Nucleus accumbens (tissue), 56 donors: ENCODE results near the gene VWA7.

Experiments used
- DNase-seq, 56 donors: peaks; one replicate each; lab custom pipeline; 2025; lab: John Stamatoyannopoulos, UW

Gene VWA7

DNA sequence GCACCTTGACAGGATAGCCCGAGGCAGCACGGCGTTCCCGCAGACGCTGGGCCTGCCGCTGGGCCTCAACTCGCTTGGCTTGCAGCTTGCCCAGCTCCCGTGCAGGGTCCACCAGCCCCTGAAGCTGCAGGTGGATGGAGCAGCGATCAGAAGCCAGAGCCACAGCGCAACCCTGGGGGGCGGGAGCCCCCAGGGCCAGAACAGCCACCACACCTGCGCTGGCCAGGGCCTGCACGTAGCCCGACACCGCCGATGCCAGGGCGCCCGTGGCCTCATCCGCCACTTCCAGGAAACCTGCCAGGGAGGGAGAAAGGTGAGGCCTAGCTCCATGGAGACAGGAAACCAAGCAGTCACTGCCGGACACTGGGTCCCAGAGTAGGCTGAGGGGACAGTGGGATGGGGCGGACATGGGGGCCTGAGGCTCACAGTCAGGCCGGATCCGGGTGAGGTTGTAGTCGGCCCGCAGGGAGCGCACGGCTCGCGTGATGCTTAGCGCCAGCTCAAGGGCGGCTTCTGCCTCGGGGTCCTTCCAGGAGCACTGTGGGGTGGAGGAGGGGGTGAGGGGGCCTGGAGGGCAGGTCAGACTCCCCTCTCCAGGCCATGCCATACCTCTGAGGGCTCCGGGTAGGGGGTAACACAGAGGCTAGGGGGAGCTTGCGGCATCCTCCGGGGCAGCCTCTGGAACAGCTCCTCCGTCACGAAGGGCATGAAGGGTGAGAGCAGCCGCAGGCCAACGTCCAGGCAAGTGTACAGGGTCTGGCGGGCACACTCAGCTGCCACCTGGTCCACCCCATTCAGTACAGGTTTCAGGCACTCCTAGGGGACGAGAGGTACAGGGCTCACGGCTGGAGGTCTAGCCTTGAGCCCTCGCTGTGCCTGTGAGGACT, 2.1 kb upstream of the VWA7 start:
- DNase-seq, result no peak

DNA sequence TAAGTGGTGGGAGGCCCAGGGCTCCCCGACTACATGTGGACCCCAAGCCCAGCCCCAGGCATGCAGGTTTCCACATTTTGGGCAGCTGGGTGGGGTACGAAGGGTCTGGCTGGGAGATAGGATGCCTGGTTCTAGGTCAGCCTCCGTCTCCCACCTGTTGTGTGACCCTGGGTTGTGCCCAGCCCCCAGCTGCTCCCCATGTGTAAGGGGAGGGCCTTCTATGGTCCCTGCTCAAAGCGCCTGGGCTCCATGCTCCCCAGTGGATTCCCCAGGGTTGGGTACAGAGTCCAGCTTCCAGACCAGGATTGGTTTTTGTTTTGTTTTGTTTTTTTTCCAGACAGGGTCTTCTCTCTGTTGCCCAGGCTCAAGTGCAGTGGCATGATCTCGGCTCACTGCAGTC, 1.1 kb upstream of the VWA7 start:
- no peak for DNase-seq

DNA sequence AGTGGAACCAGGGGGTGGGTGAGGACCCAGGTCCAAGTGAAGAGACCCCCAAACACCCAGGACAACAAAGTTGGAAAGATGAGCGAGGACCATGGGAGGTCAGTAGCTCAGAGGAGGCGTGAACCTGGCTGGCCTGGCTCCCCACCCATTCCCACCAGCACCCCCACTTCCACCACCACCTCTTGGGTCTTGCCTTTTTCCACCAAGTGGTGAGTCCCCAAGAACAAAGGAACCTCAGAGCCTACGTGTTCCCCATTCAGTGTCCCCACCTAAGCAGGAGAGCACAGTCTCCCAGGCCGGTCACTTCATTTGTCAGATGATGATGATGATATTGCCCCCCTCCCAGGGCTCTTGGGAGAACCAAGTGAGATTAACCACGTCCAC, 531 bp upstream of the VWA7 start:
- DNase-seq, result no peak

DNA sequence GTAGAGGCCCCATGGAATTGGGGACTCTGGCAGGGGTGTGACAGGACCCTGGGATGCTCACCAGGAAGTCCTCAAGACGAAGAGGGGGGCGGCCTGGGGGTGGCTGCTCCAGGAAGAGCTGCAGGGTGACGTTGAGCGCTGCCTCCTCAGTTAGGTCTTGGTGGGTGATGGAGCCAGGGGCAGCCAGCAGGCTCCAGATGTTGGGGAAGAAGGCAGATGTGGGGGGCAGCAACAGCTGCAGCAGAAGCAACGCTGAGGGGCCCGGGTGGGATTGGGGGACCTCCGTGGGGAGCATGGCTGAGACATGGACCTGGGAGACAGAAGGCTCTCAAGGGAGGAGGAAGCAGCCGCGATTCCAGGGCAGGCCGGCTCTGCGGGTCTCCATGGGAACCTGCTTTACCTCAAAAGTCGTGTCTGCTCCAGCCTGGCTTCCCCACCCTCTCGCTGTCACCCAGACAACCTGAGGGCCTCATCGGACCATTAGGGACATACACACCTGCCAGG, 591 bp downstream of the VWA7 start:
- peak in 13 of 56 donors; percentile 13 to 81 (median 39) for DNase-seq

DNA sequence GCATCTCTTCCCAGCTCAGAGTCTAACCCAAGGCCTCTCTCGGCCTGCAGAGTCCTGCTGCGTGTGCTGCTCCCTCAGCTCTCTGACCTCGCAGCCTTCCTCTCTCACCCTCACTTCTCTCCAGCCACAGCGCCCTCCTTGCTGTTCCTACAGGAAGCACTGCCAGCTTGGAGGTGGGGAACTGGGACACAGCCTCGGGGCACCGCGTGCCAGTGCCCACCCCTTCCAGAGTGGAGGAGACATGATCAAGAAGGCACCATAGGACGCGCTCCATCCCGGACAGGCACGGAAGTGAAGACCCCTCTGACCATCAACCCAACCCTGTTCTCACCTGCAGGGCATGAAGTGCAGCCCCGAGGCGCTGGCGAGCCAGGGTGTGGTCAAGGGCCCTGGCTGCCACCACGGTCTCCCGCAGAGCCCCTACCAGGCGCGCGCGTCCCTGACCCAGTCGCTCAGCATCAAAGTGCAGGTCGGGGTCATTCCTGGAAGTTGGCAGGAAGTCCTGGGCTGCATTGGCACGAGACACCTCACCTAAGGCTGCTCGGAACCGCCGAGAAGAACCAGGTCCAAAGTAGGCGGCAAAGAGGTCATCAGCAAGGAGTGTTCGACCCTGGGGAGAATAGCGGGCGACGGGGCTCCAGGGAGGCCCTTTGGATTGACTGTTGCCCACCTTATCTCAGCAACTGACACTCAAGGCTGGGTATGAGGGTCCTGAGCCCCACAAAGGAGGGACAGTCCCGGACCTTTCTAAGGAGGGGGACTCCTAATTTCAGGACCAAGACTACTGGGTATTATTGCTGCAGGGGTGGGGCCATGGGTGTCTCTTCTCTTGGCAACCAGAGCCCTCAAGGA, 1.3 kb downstream of the VWA7 start:
- DNase-seq, result no peak

DNA sequence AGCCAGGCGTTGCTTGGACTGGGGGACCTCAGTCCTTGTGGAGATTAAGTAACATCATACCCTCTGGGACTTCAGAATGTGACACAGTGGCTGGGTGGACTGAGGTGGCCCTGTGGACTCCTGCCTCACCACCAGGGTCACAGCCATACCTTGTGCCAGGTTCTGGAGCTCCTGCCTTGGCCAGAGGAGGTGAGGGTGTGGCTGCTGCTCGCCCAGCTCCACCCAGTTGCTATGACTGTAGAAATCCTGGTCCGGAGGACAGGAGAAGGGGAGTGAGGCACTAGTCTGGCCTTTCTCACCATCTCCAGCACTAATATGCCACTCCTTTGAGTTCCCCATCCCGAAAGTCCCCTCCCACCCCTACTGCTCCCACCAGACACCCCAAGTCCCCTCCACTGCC, 1.9 kb downstream of the VWA7 start:
- DNase-seq, result no peak

DNA sequence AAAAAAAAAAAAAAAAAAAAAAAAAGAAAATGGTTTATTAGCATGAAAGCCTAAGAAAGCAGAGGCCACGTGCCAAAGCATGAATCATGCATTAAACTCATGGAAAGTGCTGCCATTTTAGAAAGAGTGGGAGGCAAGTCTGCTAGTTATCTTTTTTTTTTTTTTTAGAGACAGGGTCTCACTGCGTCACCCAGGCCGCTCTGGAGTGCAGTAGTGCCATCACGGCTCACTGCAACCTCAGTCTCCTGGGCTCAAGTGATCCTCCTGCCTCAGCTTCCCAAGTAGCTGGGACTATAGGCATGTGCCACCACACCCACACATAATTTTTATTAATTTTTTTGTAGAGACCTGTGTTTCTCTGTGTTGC, 5.2 kb downstream of the VWA7 start:
- peak in 1 of 56 donors; percentile 24 for DNase-seq

DNA sequence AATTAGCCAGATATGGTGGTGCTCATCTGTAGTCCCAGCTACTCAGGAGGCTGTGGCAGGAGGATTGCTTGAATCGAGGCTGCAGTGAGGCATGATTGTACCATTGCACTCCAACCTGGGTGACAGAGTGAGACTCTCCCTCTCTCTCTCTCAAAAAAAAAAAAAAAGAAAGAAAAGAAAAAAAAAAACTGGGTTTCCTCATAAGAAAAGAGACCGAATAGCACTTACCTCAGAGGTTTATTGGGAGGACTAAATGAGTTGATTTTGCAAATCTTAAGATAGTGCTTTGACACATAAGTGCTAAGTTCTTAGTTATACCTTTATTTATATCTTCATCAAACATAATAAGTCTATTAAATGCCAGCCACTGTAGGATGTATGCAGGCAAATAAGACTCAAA, 6.3 kb downstream of the VWA7 start:
- no peak for DNase-seq

DNA sequence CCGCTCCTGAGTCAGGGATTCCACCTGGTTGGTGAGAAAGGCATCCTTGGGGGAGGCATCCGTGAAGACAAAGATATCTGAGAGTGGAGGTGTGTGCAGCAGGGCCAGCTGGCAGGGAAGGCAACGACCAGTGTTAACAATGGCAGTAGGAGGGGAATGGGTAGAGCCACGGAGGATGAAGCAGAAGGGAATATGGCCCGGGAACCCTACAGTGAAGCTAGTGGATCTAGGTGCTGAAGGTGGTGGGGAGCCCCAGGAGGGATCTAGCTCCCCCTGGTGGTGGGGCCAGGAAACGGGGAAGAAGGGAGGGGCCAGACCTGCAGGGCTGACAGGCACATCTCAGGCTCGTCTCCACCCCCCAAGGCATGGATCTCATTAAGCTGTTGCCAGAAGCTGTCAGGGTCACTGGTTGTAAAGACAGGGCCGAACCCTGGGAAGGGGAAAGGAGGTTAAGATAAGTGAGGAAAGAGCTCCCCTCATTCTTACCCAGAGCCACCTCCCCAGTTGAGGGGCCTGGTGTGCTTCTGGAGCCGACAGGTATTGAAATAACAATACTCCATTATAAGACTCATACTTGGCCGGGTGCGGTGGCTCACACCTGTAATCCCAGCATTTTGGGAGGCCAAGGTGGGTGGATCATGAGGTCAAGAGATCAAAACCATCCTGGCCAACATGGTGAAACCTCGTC, 7.3 kb downstream of the VWA7 start:
- DNase-seq, result peak in 8 of 56 donors; percentile 3 to 40 (median 9)

DNA sequence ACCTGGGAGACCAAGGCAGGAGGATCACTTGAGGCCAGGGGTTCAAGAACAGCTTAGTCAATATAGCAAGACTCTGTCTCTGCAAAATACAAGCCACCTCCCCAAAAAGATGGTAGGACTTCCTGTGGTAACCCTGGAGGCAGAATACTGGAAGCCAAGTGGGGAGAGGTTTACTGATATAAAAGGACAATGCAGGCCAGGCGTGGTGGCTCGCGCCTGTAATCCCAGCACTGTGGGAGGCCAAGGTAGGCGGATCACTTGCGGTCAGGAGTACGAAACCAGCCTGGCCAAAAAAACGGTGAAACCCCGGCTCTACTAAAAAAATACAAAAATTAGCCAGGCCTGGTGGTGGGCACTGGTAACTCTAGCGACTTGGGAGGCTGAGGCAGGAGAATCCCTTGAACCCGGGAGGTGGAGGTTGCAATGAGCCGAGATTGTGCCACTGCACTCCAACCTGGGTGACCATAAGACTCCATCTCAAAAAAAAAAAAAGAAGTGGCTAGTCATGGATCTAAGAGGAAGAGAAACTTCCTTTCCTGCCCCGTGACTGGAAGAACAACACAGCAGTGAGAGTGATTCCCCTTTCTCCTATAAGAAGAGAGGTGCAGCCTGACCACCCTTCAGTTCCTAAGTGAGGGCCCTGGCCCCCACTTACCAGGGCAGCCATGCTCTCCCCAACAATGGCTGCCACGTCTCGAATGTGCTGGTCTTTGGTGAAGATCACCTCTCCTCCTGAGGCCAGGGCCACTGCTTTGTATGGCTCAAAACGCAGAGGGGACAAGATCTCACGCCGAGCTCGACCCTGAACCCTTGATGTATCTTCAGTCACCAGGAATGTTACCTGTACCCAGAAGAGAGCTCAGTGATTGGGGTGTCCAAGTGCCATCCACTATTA, 8.5 kb downstream of the VWA7 start:
- DNase-seq, result peak in 1 of 56 donors; percentile 22

DNA sequence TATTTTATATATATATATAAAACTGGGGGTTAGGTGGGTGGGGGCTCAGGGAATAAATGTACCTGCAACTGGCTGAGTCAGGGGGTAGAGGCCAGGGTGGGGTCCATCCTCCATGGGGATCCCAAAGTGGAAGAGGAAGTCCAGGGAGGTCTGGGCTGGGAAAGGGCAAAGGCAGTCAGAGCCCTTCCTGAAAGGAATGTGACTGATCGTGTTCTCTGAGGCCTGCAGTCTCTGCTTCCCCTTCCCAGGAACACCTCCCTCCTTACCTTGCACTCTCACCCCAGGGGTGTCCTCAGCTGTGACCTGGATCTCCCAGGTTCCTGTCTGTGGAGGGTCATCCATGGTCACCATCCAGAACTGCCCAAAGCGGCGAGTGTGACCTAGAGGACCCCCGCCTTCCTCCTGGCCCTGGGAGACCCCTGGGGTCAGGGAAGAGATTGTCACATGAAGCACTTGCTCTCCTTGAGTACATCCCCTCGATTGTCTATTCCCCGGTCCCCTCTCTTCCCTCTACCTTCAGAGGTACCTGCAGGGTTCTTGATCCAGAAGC, 10.0 kb downstream of the VWA7 start:
- no peak for DNase-seq

DNA sequence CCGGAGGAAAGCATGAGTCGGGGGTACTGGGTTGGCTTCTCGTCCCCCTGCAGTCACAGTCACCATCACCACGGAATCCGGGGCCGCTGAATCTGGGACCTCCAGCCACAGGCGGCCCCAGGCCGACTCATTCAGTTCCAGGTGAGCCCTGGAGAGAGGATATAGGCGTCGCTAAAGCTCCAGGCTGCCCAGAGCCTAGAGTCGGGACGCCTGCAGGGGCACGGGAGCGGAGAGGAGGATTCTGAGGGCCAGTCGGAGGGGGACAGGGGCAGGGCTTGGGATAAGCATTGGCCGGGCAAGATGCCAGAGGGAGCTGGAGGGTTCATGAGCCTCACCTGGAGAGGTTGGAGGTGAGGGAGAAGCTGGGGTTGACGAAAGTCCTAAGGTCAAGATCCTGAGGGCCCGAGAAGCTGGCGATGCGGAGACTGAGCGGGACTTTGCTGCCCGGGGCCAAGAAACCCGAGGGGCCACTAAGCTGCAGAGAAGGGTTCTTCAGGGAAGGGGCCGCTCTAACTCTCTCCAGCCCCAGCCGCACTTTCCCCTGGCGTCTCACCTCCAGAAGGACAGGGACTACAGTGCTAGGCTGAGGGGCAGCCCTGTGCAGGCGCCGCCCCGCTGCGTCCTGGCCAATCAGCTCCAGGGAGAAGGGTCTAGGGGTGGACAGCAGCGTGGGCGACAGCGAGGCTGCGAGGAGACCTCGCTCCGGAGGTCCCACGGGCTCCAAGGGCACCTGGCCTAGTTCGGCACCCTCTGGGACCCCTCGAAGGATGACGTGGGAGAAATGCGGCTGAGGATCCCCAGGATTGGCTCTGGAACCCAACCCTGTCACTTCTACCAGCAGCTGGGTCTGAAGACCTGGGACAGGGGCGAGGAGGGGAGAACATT, 11.0 kb downstream of the VWA7 start:
- no peak for DNase-seq

DNA sequence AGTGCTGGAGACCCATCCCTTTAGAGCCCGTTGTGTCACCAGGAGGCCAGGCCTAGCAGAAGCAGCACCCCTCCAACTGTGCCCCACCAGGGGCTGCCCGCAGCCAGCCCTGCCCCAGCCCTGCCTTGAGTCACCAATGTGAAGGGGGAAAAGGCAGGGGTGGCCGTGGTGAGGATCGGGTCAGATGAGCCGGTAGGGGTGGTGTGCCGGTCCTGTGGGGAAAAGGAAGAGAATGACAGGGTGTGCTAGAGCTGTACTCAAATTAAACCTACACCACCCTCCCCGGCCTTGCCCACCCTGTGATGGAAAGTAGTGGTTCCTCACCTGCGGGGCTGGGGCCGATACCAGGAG, 11.6 kb downstream of the VWA7 start:
- DNase-seq, result no peak

DNA sequence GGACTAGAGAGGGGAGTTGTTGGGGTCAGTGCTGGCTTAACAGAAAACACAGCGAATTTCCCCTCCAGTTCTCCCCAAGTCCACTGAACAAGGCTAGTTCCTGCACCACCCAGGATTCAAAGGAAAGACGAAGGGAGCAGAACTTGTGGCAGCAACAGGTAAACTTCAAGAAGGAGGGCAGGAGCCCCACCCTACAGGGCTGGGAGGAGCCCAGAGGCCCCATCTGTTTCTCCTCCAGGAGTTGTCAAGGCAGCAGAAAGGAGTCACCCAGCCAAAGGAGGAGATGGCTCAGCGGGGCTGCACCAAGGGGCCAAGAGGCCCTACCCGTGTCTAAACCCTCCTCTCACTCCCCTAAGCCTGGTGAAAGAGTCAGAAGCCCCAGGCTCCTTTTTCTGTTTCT, 12.9 kb downstream of the VWA7 start:
- DNase-seq, result no peak

DNA sequence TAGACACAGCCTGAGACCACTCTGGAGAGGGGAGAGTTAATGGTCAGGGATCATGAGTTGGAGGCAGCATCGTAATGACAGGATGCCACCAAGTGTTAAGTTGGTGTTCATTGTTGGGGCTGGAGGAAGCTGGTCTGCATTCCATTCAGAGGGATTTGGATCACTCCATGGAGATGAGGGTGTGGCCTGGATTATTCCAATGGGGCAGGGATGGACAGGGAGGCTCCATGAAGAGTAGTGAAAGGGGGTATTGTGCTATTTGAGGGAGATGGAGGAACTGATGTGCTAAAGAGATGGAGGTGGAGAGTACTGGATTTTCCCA, 13.5 kb downstream of the VWA7 start:
- DNase-seq, result peak in 1 of 56 donors; percentile 14

DNA sequence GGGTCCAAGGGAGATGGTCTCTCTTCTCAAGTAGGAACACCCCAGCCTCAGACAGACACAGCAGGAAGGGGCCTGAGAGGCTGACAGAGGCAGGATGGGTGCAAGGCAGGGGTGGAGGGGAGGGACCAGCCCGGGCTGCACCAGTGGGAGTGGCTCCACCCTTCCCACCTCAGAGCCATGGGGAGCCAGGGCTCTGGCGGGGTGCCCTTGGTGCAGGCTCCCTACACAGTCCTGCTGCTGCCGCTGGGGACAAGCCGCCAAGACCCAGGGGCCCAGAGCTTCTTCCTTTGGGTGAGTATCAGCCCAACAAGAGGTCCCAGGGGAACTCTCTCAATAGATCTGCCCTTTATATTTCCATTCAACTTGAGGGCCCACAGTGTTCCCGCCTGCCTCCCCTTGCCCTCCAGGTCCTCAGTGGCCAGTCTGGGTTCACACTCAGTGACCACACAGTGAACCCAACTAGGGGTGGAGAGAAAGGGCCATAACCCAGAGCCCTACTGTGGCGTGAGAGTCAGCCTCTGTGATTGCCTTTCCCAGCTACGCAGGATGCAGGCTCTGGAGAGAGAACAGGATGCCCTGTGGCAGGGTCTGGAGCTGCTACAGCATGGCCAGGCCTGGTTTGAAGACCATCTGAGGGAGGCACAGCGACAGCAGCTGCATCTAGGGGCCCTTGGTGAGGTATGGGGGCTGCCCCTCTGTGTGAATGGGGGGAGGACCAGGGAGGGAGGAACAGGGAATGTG, 14.1 kb downstream of the VWA7 start:
- no peak for DNase-seq

DNA sequence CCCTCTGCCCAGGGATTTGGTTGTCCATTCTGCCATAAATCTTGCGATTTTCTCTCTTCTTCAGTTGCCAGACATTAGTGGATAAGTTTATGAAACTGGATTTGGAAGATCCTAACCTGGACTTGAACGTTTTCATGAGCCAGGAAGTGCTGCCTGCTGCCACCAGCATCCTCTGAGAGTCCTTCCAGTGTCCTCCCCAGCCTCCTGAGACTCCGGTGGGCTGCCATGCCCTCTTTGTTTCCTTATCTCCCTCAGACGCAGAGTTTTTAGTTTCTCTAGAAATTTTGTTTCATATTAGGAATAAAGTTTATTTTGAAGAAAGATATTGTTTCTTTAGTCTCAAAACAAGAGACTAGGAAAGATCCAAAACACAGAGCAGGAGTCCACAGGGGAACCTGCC, 14.8 kb downstream of the VWA7 start, which contains the start of gene SAPCD1:
Gene SAPCD1 (plus strand): TSS at position 301 of the 400 bp plus-strand sequence. CDS start 399 bp downstream, outside the sequence.
- no peak for DNase-seq

DNA sequence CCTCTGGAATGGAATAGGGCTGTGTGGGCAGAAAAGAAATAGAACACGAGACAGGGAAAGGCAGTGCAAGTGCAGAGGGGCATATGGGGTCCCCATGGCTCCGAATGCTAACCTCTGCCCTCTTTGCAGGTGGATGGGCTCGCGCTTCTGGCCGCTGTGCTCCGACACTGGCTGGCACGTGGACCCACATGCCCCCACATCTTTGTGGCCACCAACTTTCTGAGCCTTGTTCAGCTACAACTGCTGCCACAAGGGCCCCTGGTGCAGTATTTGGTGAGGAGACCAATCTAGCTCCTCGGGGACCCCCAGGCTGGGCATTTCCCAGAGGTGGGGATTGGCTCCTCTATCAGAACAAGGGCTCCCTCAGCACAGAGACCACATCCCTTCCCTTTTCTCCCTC, 15.8 kb downstream of the VWA7 start:
- DNase-seq, result no peak
